ENCODE measurements around the gene KRIT1.

Gene KRIT1

DNA sequence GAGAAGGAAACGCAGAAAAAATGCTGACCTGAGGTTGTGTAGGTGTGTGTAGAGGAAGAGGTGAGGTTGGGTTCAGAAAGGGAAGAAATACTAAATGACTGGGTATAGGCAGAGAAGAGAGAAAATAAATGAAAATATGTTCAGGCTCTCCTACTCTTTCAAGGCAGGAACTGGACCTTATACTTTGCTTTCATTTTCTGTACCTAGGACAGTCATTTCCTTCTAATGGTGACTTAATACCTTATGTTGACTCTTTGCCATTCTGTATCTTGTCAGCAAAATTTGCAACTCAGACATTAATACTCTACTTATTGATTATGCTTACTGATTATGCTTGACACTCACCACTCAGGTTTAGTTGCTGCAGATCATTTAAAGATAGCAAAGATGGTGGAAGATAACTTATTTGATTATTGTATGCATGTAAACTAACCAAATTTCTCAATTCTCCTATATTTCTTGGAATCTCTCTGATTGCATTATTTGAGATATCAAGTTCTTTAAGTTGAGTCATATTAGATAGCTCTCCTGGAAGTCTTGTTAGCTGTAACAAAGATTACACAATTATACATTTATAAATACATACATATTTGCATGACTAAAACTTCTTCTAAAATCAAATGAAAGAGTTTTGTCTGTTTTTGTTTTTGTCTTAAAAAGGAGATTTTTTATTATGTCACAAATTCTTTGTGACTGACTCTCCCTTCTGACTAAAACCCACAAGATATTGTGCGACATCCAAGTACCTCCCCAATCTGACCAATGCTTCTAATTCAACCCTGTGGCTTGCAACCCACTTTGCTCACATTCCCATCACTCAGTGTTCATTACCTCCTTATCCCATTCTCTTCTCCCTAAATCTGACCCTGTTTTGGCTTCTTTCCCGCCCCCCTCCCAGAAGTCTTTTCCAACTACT, 86.8 kb downstream of the KRIT1 start:
- Mint-ChIP-seq H3K9me3 (no peaks in the 10 kb centered on the region), H3K4me3 (no peak overlapping the region), H3K27ac (no peak overlapping the region), H3K27me3 (peaks cover 23 to 32% of the 10 kb centered on the region in 2 donors), H3K36me3 (ENCODE audit: insufficient read depth) (no peaks in the 10 kb centered on the region), H3K4me1 (ENCODE audit: low read depth in 2 of 2) (peaks cover 0 to 6% of the 10 kb centered on the region in 2 donors)
- ATAC-seq (replicated peaks), result no peak
- no peak for DNase-seq

DNA sequence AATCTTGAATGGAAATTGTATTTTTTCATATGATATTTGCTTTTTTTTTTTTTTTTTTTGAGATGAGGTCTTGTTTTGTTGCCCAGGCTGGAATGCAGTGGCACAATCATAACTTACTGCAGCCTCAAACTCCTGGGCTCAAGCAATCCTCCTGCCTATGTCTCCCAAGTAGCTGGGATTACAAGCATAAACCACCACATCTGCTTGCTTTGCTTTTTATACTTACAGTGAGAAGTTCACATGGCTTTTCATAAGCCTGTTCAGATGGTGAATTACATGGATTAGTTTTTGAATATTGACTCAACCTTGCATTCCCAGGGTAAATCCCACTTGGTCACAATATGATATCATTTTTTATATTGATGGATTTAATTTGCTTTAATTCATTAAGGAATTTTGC, 88.7 kb downstream of the KRIT1 start:
- H3K9me3 Mint-ChIP-seq, result no peaks in the 10 kb centered on the region
- no peak for ATAC-seq (replicated peaks)
- DNase-seq, result no peak
- H3K27ac Mint-ChIP-seq, result no peak overlapping the region
- H3K36me3 Mint-ChIP-seq (ENCODE audit: insufficient read depth), result no peaks in the 10 kb centered on the region
- H3K27me3 Mint-ChIP-seq, result peaks cover 23 to 26% of the 10 kb centered on the region in 2 donors
- peaks cover 0 to 6% of the 10 kb centered on the region in 2 donors for H3K4me1 Mint-ChIP-seq (ENCODE audit: low read depth in 2 of 2)
- no peak overlapping the region for H3K4me3 Mint-ChIP-seq

DNA sequence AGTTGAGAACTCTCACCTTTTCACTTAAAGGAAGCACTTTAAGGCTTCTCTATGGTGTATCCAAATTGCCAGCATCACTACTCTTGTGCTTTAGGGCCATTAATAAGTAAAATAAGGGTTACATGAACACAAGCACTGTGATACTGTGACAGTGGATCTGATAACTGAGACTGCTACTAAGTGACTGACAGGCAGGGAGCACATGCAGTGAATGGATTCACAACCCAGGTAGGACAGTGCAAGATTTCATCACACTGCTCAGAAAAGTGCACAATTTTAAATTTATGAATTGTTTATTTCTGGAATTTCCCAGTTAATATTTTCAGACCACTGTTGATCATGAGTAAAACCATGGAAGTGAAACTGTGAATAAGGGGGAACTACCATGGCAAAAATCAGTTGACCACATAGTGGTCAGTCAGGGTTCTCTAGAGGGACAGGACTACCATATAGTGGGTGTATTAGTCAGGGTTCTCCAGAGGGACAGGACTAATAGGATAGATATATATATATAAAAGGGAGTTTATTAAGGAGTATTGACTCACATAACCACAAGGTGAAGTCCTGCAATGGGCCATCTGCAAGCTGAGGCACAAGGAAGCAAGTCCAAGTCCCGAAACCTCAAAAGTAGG, 90.5 kb downstream of the KRIT1 start:
- no peaks in the 10 kb centered on the region for H3K36me3 Mint-ChIP-seq (ENCODE audit: insufficient read depth)
- H3K27ac Mint-ChIP-seq, result no peak overlapping the region
- no peak for DNase-seq
- H3K4me1 Mint-ChIP-seq (ENCODE audit: low read depth in 2 of 2), result peaks cover 0 to 6% of the 10 kb centered on the region in 2 donors
- no peak for ATAC-seq (replicated peaks)
- peaks cover 9 to 14% of the 10 kb centered on the region in 2 donors for H3K27me3 Mint-ChIP-seq
- H3K9me3 Mint-ChIP-seq, result no peaks in the 10 kb centered on the region
- H3K4me3 Mint-ChIP-seq, result no peak overlapping the region

DNA sequence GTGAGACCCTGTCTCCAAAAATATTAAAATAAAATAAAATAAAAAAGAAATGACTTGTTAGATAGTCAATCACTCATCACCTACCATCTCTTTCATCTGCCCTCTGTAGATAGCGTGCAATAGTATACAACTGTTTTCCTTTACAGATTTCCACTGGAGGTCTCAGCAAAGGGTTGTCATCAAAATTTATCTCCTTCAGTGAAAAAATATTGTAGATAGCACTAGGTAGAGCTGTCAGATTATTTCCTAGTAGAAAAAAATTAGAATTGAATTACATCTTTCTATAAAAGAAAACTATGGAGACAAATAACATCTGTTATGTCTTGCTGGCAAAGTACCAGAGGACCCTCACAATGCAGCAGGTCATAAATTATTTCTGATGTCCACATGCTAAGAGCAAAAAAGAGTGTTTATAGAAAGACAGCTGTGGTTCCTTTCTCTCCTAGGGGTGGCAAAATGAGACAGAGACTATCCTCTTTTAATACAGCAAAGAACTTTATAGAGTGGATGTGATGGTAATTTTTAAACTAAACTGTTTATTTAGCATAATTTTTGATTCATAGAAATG, 95.2 kb downstream of the KRIT1 start:
- DNase-seq, result no peak
- no peak for ATAC-seq (replicated peaks)
- H3K4me1 Mint-ChIP-seq (ENCODE audit: low read depth in 2 of 2), result no peaks in the 10 kb centered on the region
- no peaks in the 10 kb centered on the region for H3K9me3 Mint-ChIP-seq
- H3K27ac Mint-ChIP-seq, result no peak overlapping the region
- H3K4me3 Mint-ChIP-seq, result no peak overlapping the region
- H3K27me3 Mint-ChIP-seq, result peaks cover 9 to 14% of the 10 kb centered on the region in 2 donors
- H3K36me3 Mint-ChIP-seq (ENCODE audit: insufficient read depth), result no peaks in the 10 kb centered on the region

DNA sequence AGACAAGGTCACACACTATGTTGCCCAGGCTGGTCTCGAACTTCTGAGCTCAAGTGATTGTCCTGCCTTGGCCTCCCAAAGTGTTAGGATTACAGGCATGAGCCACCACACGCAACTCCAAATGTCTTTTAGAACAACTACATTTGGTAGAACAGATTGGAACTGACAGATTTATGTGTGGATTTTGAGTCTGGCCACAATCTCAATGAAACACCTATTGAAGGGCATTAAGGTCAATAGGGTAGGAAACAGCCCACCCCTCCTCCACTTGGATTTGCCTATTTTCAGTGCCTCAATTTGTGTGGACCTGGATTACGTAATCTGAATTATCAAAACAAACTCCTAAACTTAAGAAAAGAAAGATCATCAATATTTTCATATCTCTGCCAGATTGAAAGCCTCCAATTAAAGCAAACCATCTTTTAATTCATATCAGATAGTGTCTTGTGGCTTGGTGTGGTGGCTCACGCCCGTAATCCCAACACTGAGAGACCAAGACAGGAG, 95.9 kb downstream of the KRIT1 start:
- Mint-ChIP-seq H3K9me3 (no peaks in the 10 kb centered on the region), H3K27me3 (peaks cover 4 to 10% of the 10 kb centered on the region in 2 donors), H3K27ac (no peak overlapping the region), H3K4me1 (ENCODE audit: low read depth in 2 of 2) (no peaks in the 10 kb centered on the region), H3K4me3 (no peak overlapping the region), H3K36me3 (ENCODE audit: insufficient read depth) (no peaks in the 10 kb centered on the region)
- ATAC-seq (replicated peaks) (no peak), DNase-seq (no peak)

All from effector memory CD8-positive, alpha-beta T cell (primary cell).